H1 (cell line): ENCODE results near the gene ADH4. TPM values are rescaled to one million over a fixed set of nuclear protein-coding genes. Genes with fewer than 3 reads are reported as not detected.

Experiments
- CTCF ChIA-PET: fragments of 300-600 bp; sonication (Branson Sonifier 250); formaldehyde crosslinking; loops from one replicate; lab custom pipeline; 2021; ENCODE audit not compliant: partially characterized antibody; lab: Charles Lee
- POLR2A ChIA-PET: fragments of 300-600 bp; sonication (Branson Sonifier 250); formaldehyde crosslinking; loops from one replicate; lab custom pipeline; 2021; ENCODE audit warnings: inconsistent platforms; ENCODE audit not compliant: partially characterized antibody; lab: Charles Lee
- DNase-seq, 2 experiments: peaks; one replicate each; pipeline versions ENCODE4 v3.0.0 to v3.0.0-alpha.2; 2010 to 2022; ENCODE audit warnings: low spot score in 2 of 2, low read depth in 1 of 2, mixed read lengths in 1 of 2
- FAIRE-seq: peaks from 2 replicates; lab custom pipeline; 2011; peaks lifted over from hg19 to GRCh38; lab: Jason Lieb, UNC
- H2AFZ ChIP-seq: 2 replicates; pipeline ENCODE4 v1.8.1; 2012; ENCODE audit warnings: low read length, inconsistent platforms
- H2AK5ac ChIP-seq: 2 replicates; pipeline ENCODE4 v1.6.1; 2013; ENCODE audit warnings: low read depth, low read length
- H2BK120ac ChIP-seq: replicated peaks from 2 replicates; pipeline ENCODE3; 2013; ENCODE audit warnings: low read depth, low read length, inconsistent platforms
- H2BK12ac ChIP-seq: 2 replicates; pipeline ENCODE4 v1.6.1; 2013; ENCODE audit warnings: low read depth, low read length
- H2BK15ac ChIP-seq: 2 replicates; pipeline ENCODE4 v1.6.1; 2013; ENCODE audit warnings: low read length
- H2BK20ac ChIP-seq: 2 replicates; pipeline ENCODE4 v1.6.1; 2013; ENCODE audit warnings: low read length
- H2BK5ac ChIP-seq: 2 replicates; pipeline ENCODE4 v1.6.1; 2013; ENCODE audit warnings: low read depth, low read length
- H3K14ac ChIP-seq: 2 replicates; pipeline ENCODE4 v1.6.1; 2013; ENCODE audit warnings: inconsistent platforms; ENCODE audit not compliant: insufficient read length
- H3K18ac ChIP-seq: 2 replicates; pipeline ENCODE4 v1.6.1; 2013; ENCODE audit warnings: low read length; ENCODE audit errors: extremely low read depth
- H3K23ac ChIP-seq: 2 replicates; pipeline ENCODE4 v1.6.1; 2013; ENCODE audit warnings: inconsistent platforms; ENCODE audit not compliant: insufficient read length
- H3K23me2 ChIP-seq: 2 replicates; pipeline ENCODE4 v1.6.1; 2013; ENCODE audit warnings: low read depth, low read length
- H3K27ac ChIP-seq: 2 replicates; pipeline ENCODE4 v1.6.1; 2011; ENCODE audit warnings: low read depth, low read length, inconsistent platforms
- H3K27me3 ChIP-seq, 4 experiments: replicated peaks in 1 of 4; 1 replicate in 1 of 4; 2 replicates in 3 of 4; pipeline versions ENCODE4 v1.6.1 to v1.8.1; 2011 to 2013; ENCODE audit warnings: low read length in 3 of 4, mild to moderate bottlenecking in 3 of 4, inconsistent platforms in 2 of 4, mixed read lengths in 2 of 4, moderate library complexity in 1 of 4; ENCODE audit not compliant: control insufficient read depth in 3 of 4, insufficient read depth in 3 of 4; ENCODE audit errors: extremely low read depth in 1 of 4
- H3K36me3 ChIP-seq, 4 experiments: 2 replicates each; pipeline versions ENCODE4 v1.6.1 to v1.8.1; 2011 to 2013; ENCODE audit warnings: mild to moderate bottlenecking in 4 of 4, low read length in 3 of 4, moderate library complexity in 2 of 4, control low read depth in 1 of 4, inconsistent platforms in 1 of 4; ENCODE audit not compliant: insufficient read depth in 4 of 4, control insufficient read depth in 2 of 4
- H3K4ac ChIP-seq: replicated peaks from 2 replicates; pipeline ENCODE3; 2013; ENCODE audit warnings: low read length, low read depth, mixed read lengths, inconsistent platforms; ENCODE audit not compliant: insufficient read length
- H3K4me1 ChIP-seq, 4 experiments: replicated peaks in 1 of 4; 1 replicate in 1 of 4; 2 replicates in 3 of 4; pipeline versions ENCODE4 v1.6.1 to v1.8.1; 2011 to 2013; ENCODE audit warnings: low read length in 3 of 4, inconsistent platforms in 2 of 4, mixed read lengths in 1 of 4; ENCODE audit not compliant: insufficient read depth in 4 of 4, control insufficient read depth in 3 of 4
- H3K4me2 ChIP-seq, 2 experiments: 2 replicates each; pipeline versions ENCODE4 v1.6.1 to v1.8.1; 2011 to 2013; ENCODE audit warnings: low read depth in 2 of 2, low read length in 2 of 2, control low read depth in 1 of 2, inconsistent platforms in 1 of 2, mild to moderate bottlenecking in 1 of 2; ENCODE audit not compliant: insufficient read depth in 1 of 2
- H3K4me3 ChIP-seq, 4 experiments: fragments of 200-600, 300-600 bp in 1 of 4; sonication (generic), shearing (Covaris generic), sonication (Bioruptor Twin) in 1 of 4; 2 replicates each; pipeline versions ENCODE4 v1.5.1 to v1.8.1; 2011 to 2016; ENCODE audit warnings: low read length in 4 of 4, low read depth in 3 of 4, control low read depth in 2 of 4, inconsistent platforms in 2 of 4, mild to moderate bottlenecking in 2 of 4, mixed read lengths in 1 of 4, moderate library complexity in 1 of 4; ENCODE audit not compliant: insufficient read depth in 2 of 4; ENCODE audit errors: extremely low read depth in 1 of 4
- H3K56ac ChIP-seq: replicated peaks from 2 replicates; pipeline ENCODE3; 2013; ENCODE audit warnings: low read depth, mild to moderate bottlenecking, mixed read lengths, low read length, inconsistent platforms; ENCODE audit not compliant: insufficient read length
- H3K79me1 ChIP-seq: 2 replicates; pipeline ENCODE4 v1.6.1; 2013; ENCODE audit warnings: low read depth, low read length, control low read depth
- H3K79me2 ChIP-seq, 2 experiments: 2 replicates each; pipeline versions ENCODE4 v1.6.1 to v1.8.1; 2012 to 2013; ENCODE audit warnings: low read length in 2 of 2, mild to moderate bottlenecking in 2 of 2, inconsistent platforms in 1 of 2; ENCODE audit not compliant: insufficient read depth in 2 of 2, control insufficient read depth in 1 of 2
- H3K9ac ChIP-seq, 4 experiments: replicated peaks in 1 of 4; 1 replicate in 1 of 4; 2 replicates in 3 of 4; pipeline versions ENCODE4 v1.6.1 to v1.8.1; 2011 to 2013; ENCODE audit warnings: low read depth in 3 of 4, low read length in 3 of 4, control low read depth in 2 of 4, mild to moderate bottlenecking in 2 of 4, moderate library complexity in 2 of 4, inconsistent platforms in 1 of 4; ENCODE audit errors: extremely low read depth in 1 of 4
- H3K9me3 ChIP-seq, 2 experiments: 2 replicates each; pipeline versions ENCODE4 v1.6.1 to v1.8.1; 2012 to 2013; ENCODE audit warnings: mild to moderate bottlenecking in 2 of 2, moderate library complexity in 2 of 2, control low read depth in 1 of 2, inconsistent platforms in 1 of 2, low read depth in 1 of 2, low read length in 1 of 2, mixed read lengths in 1 of 2; ENCODE audit not compliant: insufficient read depth in 2 of 2
- H4K20me1 ChIP-seq, 2 experiments: replicated peaks in 1 of 2; 2 replicates each; pipeline versions ENCODE3 to v1.8.1; 2011 to 2013; ENCODE audit warnings: inconsistent platforms in 2 of 2, low read length in 2 of 2, mild to moderate bottlenecking in 1 of 2; ENCODE audit not compliant: insufficient read depth in 2 of 2, control insufficient read depth in 1 of 2
- H4K5ac ChIP-seq: 2 replicates; pipeline ENCODE4 v1.6.1; 2013; ENCODE audit warnings: low read length, low read depth, mixed read lengths, inconsistent platforms; ENCODE audit not compliant: insufficient read length
- H4K8ac ChIP-seq: 2 replicates; pipeline ENCODE4 v1.8.0; 2013; ENCODE audit warnings: mild to moderate bottlenecking, moderate library complexity, low read length, inconsistent platforms; ENCODE audit not compliant: insufficient read depth; ENCODE audit errors: extremely low read depth
- H4K91ac ChIP-seq: replicated peaks from 2 replicates; pipeline ENCODE3; 2013; ENCODE audit warnings: low read length, mixed read lengths, inconsistent platforms; ENCODE audit not compliant: insufficient read length
- CEBPB ChIP-seq: IDR thresholded peaks from 2 replicates; pipeline ENCODE4 v1.6.1; 2012; ENCODE audit warnings: low read depth, low read length
- HDAC2 ChIP-seq, 2 experiments: fragments of 300-600 bp in 1 of 2; sonication (generic) in 1 of 2; IDR thresholded peaks; 2 replicates each; pipeline ENCODE4 v1.6.1; 2011 to 2012; ENCODE audit warnings: low read depth in 2 of 2, low read length in 2 of 2, mild to moderate bottlenecking in 2 of 2, moderate library complexity in 2 of 2, borderline replicate concordance in 1 of 2, inconsistent platforms in 1 of 2
- JUND ChIP-seq: IDR thresholded peaks from 2 replicates; pipeline ENCODE4 v1.6.1; 2011; ENCODE audit warnings: mild to moderate bottlenecking, improper control_type of control experiment, low read length
- SIX5 ChIP-seq: IDR thresholded peaks from 2 replicates; pipeline ENCODE4 v1.6.1; 2011; ENCODE audit warnings: mild to moderate bottlenecking, low read depth, low read length
- TCF12 ChIP-seq: IDR thresholded peaks from 2 replicates; pipeline ENCODE4 v1.6.1; 2011; ENCODE audit warnings: low read depth, mild to moderate bottlenecking, low read length
- WGBS, 2 experiments: shearing (Covaris generic) in 1 of 2; methylation state at CpG; one replicate each; pipeline versions ENCODE4 v1.1.6 to v1.1.7; 2013 to 2015; ENCODE audit warnings: low lambda C conversion rate in 2 of 2, mixed read lengths in 2 of 2, inconsistent platforms in 1 of 2, low coverage in 1 of 2, missing lambda C conversion rate in 1 of 2; ENCODE audit not compliant: insufficient replicate concordance in 2 of 2, insufficient coverage in 1 of 2, insufficient read length in 1 of 2; ENCODE audit errors: extremely low coverage in 1 of 2, missing lambda C conversion rate in 1 of 2; 5-methylcytosine and 5-hydroxymethylcytosine counted together
- polyA plus RNA-seq, 7 experiments: library from polyadenylated mRNA; depleted of rRNA in 3 of 7; stranded (reverse) in 5 of 7; unstranded in 2 of 7; fragments of >200 nt in 5 of 7; fragments of 200-250 nt in 2 of 7; gene quantifications; 1 replicate in 5 of 7; 2 replicates in 1 of 7; 4 replicates in 1 of 7; pipeline versions ENCODE4 v1.2.1 to v1.2.3, GENCODE V29; 2011 to 2013; ENCODE audit warnings: missing spikeins in 2 of 7, mixed read lengths in 2 of 7
- total RNA-seq: library from RNA; stranded (reverse); fragmentation: NEBNext Ultra II Directional; extraction: Animal tissue kit (Norgen Biotek cat#: 25700); gene quantifications from 2 replicates; pipeline ENCODE4 v1.2.1, GENCODE V29; 2021

The ADH4 gene
- total and polyA plus RNA-seq, 2 of the 8 experiments (the other 6 are each of a cell fraction or from before 2014, with no cell fraction given) = not detected

DNA sequence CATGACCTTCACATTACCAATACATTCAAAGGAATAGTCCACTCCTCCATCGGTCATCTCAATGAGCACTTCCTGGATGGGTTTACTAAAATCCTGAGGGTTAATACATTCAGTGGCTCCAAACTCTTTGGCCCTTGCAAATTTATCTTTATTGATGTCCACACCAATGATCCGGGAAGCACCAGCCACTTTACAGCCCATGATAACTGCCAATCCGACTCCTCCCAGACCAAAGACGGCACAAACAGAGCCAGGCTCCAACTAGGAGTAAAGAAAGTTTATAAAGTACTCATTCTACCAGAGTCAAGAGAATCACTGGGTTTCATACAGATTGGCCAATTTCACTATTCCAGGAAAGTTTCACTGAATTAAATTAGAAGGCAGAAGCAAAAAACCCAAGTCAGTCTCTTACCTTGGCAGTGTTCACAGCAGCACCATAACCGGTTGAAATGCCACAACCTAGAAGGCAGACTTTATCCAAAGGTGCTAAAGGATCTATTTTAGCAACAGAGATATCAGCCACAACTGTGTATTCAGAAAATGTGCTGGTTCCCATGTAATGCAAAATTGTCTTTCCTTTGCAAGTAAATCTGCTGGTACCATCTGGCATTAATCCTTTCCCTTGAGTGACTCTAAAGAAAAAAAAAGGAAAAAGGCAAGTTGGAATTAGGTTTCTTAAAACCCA, 67.7 kb downstream of the ADH4 start:
- TF ChIP-seq HDAC2 (IDR thresholded peaks at IDR 0.05; ENCODE audit: borderline replicate concordance in 1 of 2, low read depth in 2 of 2, low read length in 2 of 2) (no peak), CEBPB (no peak), SIX5 (no peak), TCF12 (no peak), JUND (no peak)
- H3K4me1 ChIP-seq = no peaks in the 10 kb centered on the region
- no peak overlapping the region for H3K4me3 ChIP-seq
- peaks cover 26 to 98% (median 79%) of the 10 kb centered on the region in 4 experiments for H3K36me3 ChIP-seq
- no peak overlapping the region for H4K5ac ChIP-seq
- H2AFZ ChIP-seq = no peak overlapping the region
- H3K79me2 ChIP-seq = peaks cover 0 to 3% of the 10 kb centered on the region in 2 experiments; a peak in 2 of 4 replicates
- ChIA-PET CTCF (no interaction called here), POLR2A (interaction anchor here (1.8 to 3.9 kb wide), 3 partner anchors 7 to 12 kb away, joined by 6 to 17 read pairs (median 9); partner anchors contain the start of gene ADH5)
- H2BK12ac ChIP-seq = no peak overlapping the region
- 94% methylated on average over 5 of the region's 5 CpGs; no CpG with 5 or more reads in 1 of the 2 experiments for WGBS, 2 experiments
- no peaks in the 10 kb centered on the region for H4K20me1 ChIP-seq
- H2BK15ac ChIP-seq = no peak overlapping the region
- H3K9me3 ChIP-seq = no peaks in the 10 kb centered on the region
- no peak overlapping the region for H3K27ac ChIP-seq
- no peak overlapping the region for H3K23ac ChIP-seq
- no peak overlapping the region for H4K8ac ChIP-seq
- H3K18ac ChIP-seq = no peak overlapping the region
- no peaks in the 10 kb centered on the region for H3K27me3 ChIP-seq
- no peaks in the 10 kb centered on the region for H3K23me2 ChIP-seq
- H3K4me2 ChIP-seq = no peak overlapping the region
- no peak overlapping the region for H2BK5ac ChIP-seq
- H4K91ac ChIP-seq = no peak overlapping the region
- no peak for FAIRE-seq
- no peak overlapping the region for H2AK5ac ChIP-seq
- H3K79me1 ChIP-seq = no peaks in the 10 kb centered on the region; the same call in 1 of the 2 replicates
- no peak overlapping the region for H3K56ac ChIP-seq
- H3K14ac ChIP-seq = no peak overlapping the region
- no peak overlapping the region for H3K4ac ChIP-seq
- no peak for DNase-seq
- H3K9ac ChIP-seq = no peak overlapping the region
- H2BK20ac ChIP-seq = no peak overlapping the region
- no peak overlapping the region for H2BK120ac ChIP-seq
